Heart left ventricle (tissue), 16 donors: ENCODE results near the gene FAM114A1. TPM values are rescaled to one million over a fixed set of nuclear protein-coding genes. Genes with fewer than 3 reads are reported as not detected.
"Not testable (repeated sequence)": the region's sequence is repeated elsewhere in the genome, so short reads cannot be mapped to it uniquely, and the experiment has no call there.

Experiments
- ATAC-seq, 4 donors: fragments of 200-7000 bp; cut with Tn5 transposase; one replicate each; pipeline ENCODE4 v1.9.1; 2020 to 2022; ENCODE audit warnings: moderate library complexity in 4 of 4, mild to moderate bottlenecking in 3 of 4, moderate number of reproducible peaks in 1 of 4
- DNase-seq, 5 donors: peaks; one replicate each; pipeline ENCODE4 v3.0.0-alpha.2; 2020
- H3K27ac ChIP-seq, 12 donors: fragments of 200-600 bp; sonication (generic) in 4 of 12; one replicate each; pipeline versions ENCODE4 v1.5.0 to v1.8.0; 2016 to 2022; ENCODE audit warnings: mild to moderate bottlenecking in 2 of 12
- H3K27me3 ChIP-seq, 9 donors: fragments of 200-600 bp; sonication (generic) in 2 of 9; one replicate each; pipeline versions ENCODE4 v1.5.1 to v1.8.0; 2016 to 2022; ENCODE audit warnings: mild to moderate bottlenecking in 3 of 9
- H3K36me3 ChIP-seq, 9 donors: fragments of 200-600 bp; sonication (generic) in 2 of 9; one replicate each; pipeline versions ENCODE4 v1.5.0 to v1.8.0; 2018 to 2022; ENCODE audit warnings: mild to moderate bottlenecking in 2 of 9
- H3K4me1 ChIP-seq, 12 donors: fragments of 200-600 bp; sonication (generic) in 4 of 12; one replicate each; pipeline versions ENCODE4 v1.5.0 to v1.8.0; 2016 to 2022; ENCODE audit warnings: mild to moderate bottlenecking in 3 of 12
- H3K4me3 ChIP-seq, 12 donors: fragments of 200-600 bp; sonication (generic) in 4 of 12; one replicate each; pipeline versions ENCODE4 v1.5.0 to v1.8.0; 2017 to 2022; ENCODE audit warnings: mild to moderate bottlenecking in 9 of 12, moderate library complexity in 4 of 12
- H3K9me3 ChIP-seq, 12 donors: fragments of 200-600 bp; sonication (generic) in 4 of 12; one replicate each; pipeline versions ENCODE4 v1.5.0 to v1.8.0; 2016 to 2022; ENCODE audit warnings: mild to moderate bottlenecking in 1 of 12
- POLR2A ChIP-seq, 2 donors: fragments of 450-650 bp; IDR thresholded peaks; one replicate each; pipeline ENCODE4 v1.6.1; 2017; ENCODE audit warnings: antibody characterized with exemption in 2 of 2, mild to moderate bottlenecking in 2 of 2, moderate library complexity in 2 of 2
- WGBS, 4 donors: extraction: QIAGEN DNeasy Blood & Tissue Kit in 2 of 4; methylation state at CpG; one replicate each; pipeline versions ENCODE4 v1.1.5 to v1.1.7; 2013 to 2018; 5-methylcytosine and 5-hydroxymethylcytosine counted together
- intact Hi-C, 10 donors: fragments of 100-400 bp; cut with DNase I; formaldehyde crosslinking; loops; one replicate each; pipeline versions ENCODE4 v1.11.1 to v1.14.2; 2022
- polyA plus RNA-seq, 2 donors: library from polyadenylated mRNA; stranded (reverse); fragments of 200-250 nt; gene quantifications; one replicate each; pipeline ENCODE4 v1.2.3, GENCODE V29; 2013
- total RNA-seq, 9 donors: library from RNA; depleted of rRNA in 2 of 9; stranded (reverse); fragments of >200 nt in 2 of 9; fragmentation: NEBNext Ultra II Directional in 3 of 9; extraction: Animal tissue kit (Norgen Biotek cat#: 25700) in 3 of 9; gene quantifications; one replicate each; pipeline versions ENCODE4 v1.1.0 to v1.2.4, GENCODE V29; 2016 to 2023
- TF ChIP-seq, protein P1 (sequence below), 12 donors: fragments of 200-600 bp; sonication (generic) in 4 of 12; IDR thresholded peaks; one replicate each; pipeline versions ENCODE4 v1.5.0 to v1.8.0; 2018 to 2022; ENCODE audit warnings: antibody characterized with exemption in 12 of 12, mild to moderate bottlenecking in 5 of 12
- donor health status: ischemic (EF 13 %, LVEDD 7.1; RV severe dilation, severe dysfunction).
- donor health status: healthy with polysubstance abuse.
- donor health status: DM: no; HTN: yes; CAD: no.
- donor health status: DM: no; HTN: no; CAD: no.
- donor health status: ischemic (EF 25% LVEDD 6.9; RV normal size, moderate dysfunction).
- donor health status: ischemic (EF 25% LVEDD 5.7; RV mildly dilated, moderate dysfunction).
- donor health status: healthy.
- donor health status: DM: yes; HTN: yes; CAD: no.
- donor health status: ischemic (EF 35%, LVEDD 5.7; RV mildly dilated, moderate dysfunction).
- donor health status: nonischemic (EF 11% LVEDD 7.7; RV severe dilation, severe dysfunction).
- donor health status: DM: yes; HTN: yes; CAD: no.
- donor health status: PGD.
- donor health status: ischemic (EF 29% LVEDD 5.4; RV normal size, mild dysfunction).
- donor health status: nonischemic (EF 23%, LVEDD 6.1; RV moderate dilation, normal function).

FAM114A1 gene
- total and polyA plus RNA-seq, 11 donors, result 6.0 to 41.5 (median 23.2) TPM

DNA sequence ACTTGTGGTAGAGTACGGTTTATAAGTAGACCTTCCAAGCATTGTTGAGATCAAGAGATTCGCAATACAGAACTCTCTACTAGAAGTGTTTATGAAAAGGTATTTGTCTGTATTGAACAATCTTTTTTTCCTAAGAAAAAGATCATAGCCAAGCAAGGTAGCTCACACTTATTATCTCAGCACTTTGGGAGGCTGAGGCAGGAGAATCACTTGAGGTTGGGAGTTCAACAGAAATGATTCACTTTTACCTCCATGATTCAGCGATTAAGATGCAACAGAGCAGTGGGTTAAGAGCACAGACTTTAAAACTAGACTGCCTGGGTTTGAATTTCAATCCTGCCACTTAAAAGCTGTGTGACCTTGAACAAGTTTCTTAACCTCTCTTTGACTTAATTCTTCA lies 90.3 kb downstream of the FAM114A1 start:
- ATAC-seq, result no peak
- intact Hi-C loops, result no loop called here
- TF ChIP-seq, protein P1, sequence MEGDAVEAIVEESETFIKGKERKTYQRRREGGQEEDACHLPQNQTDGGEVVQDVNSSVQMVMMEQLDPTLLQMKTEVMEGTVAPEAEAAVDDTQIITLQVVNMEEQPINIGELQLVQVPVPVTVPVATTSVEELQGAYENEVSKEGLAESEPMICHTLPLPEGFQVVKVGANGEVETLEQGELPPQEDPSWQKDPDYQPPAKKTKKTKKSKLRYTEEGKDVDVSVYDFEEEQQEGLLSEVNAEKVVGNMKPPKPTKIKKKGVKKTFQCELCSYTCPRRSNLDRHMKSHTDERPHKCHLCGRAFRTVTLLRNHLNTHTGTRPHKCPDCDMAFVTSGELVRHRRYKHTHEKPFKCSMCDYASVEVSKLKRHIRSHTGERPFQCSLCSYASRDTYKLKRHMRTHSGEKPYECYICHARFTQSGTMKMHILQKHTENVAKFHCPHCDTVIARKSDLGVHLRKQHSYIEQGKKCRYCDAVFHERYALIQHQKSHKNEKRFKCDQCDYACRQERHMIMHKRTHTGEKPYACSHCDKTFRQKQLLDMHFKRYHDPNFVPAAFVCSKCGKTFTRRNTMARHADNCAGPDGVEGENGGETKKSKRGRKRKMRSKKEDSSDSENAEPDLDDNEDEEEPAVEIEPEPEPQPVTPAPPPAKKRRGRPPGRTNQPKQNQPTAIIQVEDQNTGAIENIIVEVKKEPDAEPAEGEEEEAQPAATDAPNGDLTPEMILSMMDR (IDR thresholded peaks at IDR 0.05), result no peak
- TF ChIP-seq POLR2A (IDR thresholded peaks at IDR 0.05), result no peak
- Histone ChIP-seq H3K4me1 (no peaks in the 10 kb centered on the region), H3K4me3 (no peak overlapping the region), H3K36me3 (no peaks in the 10 kb centered on the region), H3K9me3 (no peaks in the 10 kb centered on the region), H3K27ac (peak overlapping the region in 1 of 12 donors; percentile 15), H3K27me3 (no peaks in the 10 kb centered on the region)
- WGBS, 4 donors, result 94 to 100% (median 97%) methylated on average over 3 of the region's 3 CpGs
- DNase-seq, result no peak

DNA sequence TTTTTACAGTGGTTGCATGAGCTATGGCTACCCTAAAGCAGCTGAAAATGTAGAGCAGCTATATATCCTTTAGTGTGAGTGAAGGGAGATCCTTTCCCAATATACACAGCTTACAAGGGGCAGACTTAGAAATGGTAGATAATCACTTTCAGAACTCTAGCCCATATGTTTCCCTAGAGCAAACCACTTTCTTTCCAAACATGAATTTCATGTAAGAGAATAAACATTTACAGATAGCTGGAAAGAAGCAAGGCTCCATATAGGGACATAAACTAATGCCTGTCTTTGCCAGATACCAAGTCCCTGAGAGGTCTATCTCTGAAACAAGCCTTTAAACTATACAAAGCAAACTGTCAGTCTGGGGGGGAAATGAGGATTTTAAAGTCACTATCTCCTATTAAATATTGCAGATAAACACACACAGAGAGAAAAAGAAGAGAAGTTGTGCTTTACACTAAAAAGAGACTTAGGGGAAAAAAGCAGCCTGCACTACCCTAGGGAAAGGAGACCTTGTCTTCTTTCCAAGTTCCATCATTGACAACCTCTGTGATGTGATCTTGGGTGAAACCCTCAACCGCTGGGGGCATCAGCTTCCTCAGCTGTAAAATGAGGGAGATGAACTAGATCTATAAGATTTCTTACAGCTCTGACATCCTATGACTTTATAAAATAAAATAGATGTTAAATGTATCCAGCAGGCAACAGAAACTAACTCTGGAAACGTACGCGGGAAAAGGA lies 91.0 kb downstream of the FAM114A1 start:
- Histone ChIP-seq H3K9me3 (no peaks in the 10 kb centered on the region), H3K4me3 (no peak overlapping the region), H3K4me1 (no peaks in the 10 kb centered on the region), H3K36me3 (no peaks in the 10 kb centered on the region), H3K27ac (peak overlapping the region in 1 of 12 donors; percentile 15), H3K27me3 (no peaks in the 10 kb centered on the region)
- DNase-seq (no peak), ATAC-seq (no peak)
- 74 to 95% (median 92%) methylated on average over 4 of the region's 4 CpGs for WGBS, 4 donors
- TF ChIP-seq, protein P1 (IDR thresholded peaks at IDR 0.05), result no peak
- TF ChIP-seq POLR2A (IDR thresholded peaks at IDR 0.05), result no peak
- intact Hi-C loops, result no loop called here

DNA sequence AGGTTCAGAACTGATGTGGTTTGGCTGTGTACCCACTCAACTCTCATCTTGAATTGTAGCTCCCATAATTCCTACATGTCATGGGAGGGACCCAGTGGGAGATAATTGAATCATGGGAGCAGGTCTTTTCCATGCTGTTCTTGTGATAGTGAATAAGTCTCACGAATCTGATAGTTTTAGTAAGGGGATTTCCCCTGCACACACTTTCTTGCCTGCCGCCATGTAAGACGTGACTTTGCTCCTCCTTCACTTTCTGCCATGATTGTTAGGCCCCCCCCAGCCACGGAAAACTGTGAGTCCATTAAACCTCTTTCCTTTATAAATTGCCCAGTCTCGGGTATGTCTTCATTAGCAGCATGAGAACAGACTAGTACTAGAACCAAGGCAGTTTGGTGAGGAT lies 91.6 kb downstream of the FAM114A1 start:
- H3K4me1 ChIP-seq, H3K4me3 ChIP-seq, H3K27ac ChIP-seq, intact Hi-C loops, ATAC-seq, DNase-seq, H3K9me3 ChIP-seq, H3K27me3 ChIP-seq, H3K36me3 ChIP-seq: not testable (repeated sequence)
- WGBS, 4 donors, result 85 to 94% (median 89%) methylated on average over 5 of the region's 5 CpGs

DNA sequence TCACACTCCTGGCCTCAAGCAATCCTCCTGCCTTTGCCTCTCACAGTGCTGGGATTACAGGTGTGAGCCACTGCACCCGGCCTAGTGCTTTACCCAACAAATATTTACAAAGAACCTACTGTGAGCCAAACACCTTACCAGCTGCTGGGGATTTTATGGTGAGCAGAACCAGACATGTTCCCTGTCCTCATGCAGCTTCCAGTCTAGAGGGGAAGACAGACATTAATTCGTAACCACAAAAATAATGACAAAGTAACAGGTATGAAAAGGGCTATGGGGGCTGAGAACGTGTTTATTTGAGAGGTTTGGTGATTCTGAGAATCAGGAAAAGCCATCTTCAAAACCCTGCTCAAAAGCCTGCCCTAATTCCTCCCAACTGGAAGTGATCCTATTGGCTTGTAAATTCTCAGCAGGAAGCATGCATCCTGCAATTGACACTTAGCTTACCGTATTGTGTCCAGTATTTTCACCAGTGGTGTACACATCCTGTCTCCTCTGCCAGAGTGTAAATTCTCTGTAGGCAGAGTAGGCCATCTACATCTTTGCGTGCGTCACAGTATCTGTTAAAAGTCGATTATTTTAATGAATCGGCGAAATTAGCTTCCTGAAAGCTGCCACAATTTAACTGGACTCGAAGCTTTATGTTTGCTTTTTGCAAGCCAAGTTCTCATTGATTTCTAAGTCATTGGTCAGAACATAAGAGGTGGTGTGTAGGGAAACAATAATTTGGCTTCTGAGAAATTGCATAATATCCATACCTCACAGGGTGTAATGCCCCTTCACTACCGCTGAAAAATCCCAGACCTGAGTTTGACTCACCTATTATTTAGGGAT lies 97.6 kb downstream of the FAM114A1 start:
- ATAC-seq (no peak), DNase-seq (no peak)
- TF ChIP-seq POLR2A (IDR thresholded peaks at IDR 0.05), result no peak
- TF ChIP-seq, protein P1 (IDR thresholded peaks at IDR 0.05), result no peak
- H3K27ac ChIP-seq, result no peak overlapping the region
- no peaks in the 10 kb centered on the region for H3K4me1 ChIP-seq
- no peaks in the 10 kb centered on the region for H3K9me3 ChIP-seq
- no peaks in the 10 kb centered on the region for H3K36me3 ChIP-seq
- intact Hi-C loops, result no loop called here
- 84 to 88% (median 86%) methylated on average over 11 of the region's 11 CpGs for WGBS, 4 donors
- H3K27me3 ChIP-seq, result no peaks in the 10 kb centered on the region
- no peak overlapping the region for H3K4me3 ChIP-seq
